HL-60/S4 (cell line): ENCODE data around the gene POLR3A.

Experiments
- in situ Hi-C: fragments of 300-500 bp; cut with MboI; formaldehyde crosslinking; loops from 2 replicates; pipeline ENCODE4 v1.14.3; 2022; ENCODE audit warnings: low sequenced_read_pairs

POLR3A gene

DNA sequence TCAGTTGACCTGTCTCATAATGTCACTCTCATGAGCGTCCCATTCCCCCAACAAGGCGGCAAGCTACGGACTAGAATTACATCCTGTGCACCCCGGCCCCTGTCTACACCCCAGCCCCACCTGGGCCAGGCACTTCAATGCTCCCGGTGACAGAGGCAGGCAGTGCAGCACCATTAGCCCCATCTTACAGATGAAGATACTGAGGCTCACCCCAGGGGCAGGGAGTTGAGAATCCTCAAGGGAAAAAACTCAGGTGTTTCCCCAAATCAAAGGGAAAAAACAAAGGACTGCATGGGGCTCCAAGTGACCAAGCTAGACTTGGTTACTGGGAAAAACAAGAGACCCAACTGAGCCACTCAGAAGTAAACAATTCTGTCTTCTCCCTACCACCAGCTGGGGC is 107.3 kb downstream of the POLR3A start:
- in situ Hi-C loops = no loop called here

DNA sequence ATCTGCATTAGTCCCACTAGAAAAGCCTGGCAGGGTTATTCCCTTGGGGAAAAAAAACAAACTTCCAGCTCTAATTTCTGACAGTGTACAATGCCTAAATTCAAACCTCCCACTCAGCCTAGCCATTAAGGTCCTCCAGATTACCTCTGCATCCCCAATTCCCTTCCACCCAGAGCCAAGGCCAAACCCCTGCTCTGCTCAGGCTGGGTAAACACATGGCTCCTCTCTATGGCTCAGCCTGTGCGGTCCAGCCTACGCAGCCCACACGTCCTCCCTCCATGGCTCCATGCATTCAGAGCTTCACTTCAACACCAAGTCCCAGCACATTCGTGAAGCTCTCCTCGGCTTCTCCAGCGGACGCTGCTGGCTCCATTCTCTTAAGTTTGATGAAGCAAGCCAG is 107.9 kb downstream of the POLR3A start:
- in situ Hi-C loops = no loop called here

DNA sequence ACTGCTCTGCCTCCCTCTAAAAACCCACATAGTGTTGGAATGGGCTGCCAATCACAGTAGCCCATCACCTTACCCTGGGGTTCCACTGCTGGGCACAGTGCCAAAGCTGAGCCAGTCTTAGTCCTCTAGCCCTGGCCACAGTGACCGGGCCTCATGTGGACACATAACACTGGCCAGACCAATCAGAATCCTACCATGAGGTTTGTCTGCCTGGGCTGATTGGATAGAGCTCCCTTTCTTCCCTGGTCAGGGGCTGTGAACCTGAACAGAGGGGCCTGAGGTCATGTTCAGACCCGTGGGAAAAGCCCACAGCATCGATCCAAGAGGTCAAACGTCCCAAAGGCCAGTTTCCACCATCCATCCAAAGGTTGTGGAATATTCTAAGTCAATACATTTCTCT is 108.8 kb downstream of the POLR3A start:
- in situ Hi-C loops = no loop called here

DNA sequence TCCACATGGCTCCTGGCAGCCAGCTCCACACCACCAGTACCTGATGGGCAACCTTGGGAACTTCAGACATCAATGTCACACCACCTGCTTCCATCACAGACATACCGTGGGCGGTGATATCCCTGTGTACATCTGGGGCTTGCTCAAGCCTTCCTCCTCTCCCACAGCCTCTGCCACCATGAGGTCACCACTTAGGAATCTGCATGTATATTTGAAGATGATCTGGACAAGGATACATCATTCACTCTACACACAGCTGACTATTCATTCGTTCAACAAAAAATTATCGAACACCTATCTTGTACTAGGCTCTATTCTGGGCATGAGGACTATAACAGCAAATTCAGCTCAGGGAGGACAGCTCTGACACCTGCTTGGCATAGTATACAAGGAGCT is 109.6 kb downstream of the POLR3A start:
- in situ Hi-C loops = no loop called here
